ENCODE data around the gene SV2B.

Gene SV2B

DNA sequence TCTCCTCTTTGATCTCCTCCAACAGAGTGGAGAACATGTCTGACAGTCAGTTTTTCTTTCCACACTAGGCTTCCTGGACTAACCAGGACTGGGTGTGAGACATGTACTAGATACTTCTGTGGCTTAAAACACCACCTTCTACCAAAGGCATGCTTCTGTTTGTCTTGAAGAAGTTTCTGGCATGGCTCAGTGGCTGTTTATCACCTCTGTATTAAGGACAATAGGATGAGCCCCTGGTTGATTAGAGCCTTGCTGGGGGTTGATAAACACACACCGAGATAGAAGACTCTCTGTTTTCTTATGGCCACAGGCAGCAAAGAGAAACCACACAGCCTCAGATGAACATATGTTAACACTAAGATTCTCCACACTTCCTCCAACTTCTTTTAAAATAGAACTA is 40.5 kb downstream of the SV2B start:
- DNase-seq: no peak

DNA sequence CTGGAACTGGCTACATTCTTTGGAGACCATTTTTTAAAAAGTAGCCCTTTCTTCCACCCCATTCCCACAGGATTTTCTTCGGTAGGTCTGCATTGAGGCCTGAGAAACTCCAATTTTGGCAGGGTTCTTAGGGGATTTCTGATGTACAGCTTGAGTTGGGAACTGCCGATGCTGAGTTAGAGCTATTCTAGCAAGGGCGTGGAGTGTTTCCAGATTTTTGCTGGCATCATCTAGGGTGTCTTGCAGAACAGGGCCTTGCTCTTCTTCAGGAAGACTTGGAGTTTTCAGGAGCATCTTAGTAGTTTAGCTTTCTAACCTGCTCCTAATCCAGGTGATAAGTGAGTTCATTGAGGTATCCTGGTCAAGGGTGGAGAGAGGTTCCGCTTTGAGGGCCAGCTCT is 41.0 kb downstream of the SV2B start:
- DNase-seq: no peak

- DNase-seq: no peak
Measured at GRCh38 chr15:91142106-91142744, 42.2 kb downstream of the SV2B start.

DNA sequence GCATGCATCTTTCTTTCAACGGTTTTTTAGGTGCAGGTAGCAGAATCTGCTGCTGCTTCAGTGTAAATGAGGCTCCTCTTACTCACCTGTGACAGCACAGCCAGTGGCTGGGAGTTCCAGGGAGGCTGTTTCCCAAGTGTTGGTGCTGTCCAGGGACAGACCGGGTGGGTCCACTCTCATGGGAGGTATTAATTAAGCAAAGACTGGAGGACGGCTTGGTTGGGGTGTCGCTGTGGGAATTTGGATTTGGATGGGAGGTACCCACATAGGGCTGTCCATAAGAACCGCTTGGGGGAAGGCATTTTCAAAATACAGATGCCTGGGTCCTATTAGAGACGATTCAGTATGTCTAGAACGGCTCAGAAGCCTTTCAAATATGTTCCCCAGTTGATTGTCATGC is 42.9 kb downstream of the SV2B start:
- DNase-seq: no peak

GRCh38 chr15:91146728-91147127 is 46.7 kb downstream of the SV2B start:
- no peak for DNase-seq

GRCh38 chr15:91148243-91148642 is 48.2 kb downstream of the SV2B start:
- no peak for DNase-seq

DNA sequence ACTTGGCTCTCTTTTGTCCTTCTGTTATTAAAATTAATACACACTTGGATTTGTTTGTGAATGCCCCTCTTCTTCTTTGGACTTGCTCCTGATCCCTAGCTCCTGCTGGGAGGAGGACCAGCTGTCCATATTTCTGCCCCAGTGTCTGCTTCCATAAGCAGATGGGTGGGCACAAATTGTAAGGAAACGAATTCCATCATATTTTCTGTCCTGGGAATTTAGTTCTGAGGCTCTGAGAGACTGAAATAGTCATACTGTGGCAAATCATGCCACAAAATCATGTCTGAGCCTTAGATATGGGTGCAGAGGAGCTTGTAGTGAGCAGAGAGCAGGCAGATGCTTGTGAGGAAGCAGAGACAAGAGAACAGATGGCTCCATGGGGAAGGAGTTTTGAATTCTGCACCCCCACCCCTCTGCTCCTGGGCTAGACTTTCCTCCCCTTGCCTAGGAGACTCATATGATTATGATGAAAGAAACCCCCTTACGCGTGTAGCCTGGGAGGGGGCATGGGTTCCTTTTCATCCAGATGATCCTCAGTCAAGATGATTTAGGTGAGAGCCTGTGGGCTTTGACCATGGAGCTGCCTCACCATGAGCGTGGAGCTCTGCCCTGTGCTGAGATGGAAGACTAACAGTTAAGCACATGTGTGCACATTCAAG is 50.6 kb downstream of the SV2B start:
- no peak for DNase-seq

DNA sequence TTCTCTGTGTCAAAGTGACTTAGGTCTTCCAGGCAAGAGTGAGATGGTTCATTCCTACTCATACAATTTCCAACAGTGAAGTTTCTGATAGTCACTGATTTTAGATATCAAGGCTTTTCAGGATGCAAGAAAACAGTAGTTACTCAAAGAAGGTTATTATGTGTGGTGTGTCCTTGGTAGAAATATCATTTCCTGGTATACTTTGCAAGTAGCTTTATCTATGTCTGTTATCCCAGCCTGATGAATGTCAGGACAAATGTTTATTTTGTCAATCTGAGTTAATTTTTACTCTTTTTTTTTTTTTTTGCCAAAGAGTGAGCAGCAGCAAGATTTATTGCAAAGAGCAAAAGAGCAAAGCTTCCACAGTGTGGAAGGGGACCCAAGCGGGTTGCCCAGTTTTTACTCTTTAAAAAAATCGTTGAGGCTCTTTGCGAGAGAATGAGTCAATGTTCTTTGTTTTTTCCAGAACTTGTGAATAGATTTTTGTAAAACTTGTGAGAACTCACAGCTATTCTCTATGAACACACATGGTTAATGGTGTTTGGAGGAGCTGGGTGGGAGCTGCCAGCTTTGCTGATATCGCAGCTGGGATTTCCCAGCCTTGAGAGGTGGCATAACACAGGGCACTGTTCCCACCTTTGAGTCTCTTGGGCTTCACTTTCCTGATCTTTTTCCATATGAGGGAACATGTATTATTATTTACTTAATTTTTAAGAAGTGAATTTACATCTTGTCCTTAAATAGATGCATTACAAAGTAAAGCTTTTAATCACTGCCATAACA is 51.9 kb downstream of the SV2B start:
- no peak for DNase-seq

DNA sequence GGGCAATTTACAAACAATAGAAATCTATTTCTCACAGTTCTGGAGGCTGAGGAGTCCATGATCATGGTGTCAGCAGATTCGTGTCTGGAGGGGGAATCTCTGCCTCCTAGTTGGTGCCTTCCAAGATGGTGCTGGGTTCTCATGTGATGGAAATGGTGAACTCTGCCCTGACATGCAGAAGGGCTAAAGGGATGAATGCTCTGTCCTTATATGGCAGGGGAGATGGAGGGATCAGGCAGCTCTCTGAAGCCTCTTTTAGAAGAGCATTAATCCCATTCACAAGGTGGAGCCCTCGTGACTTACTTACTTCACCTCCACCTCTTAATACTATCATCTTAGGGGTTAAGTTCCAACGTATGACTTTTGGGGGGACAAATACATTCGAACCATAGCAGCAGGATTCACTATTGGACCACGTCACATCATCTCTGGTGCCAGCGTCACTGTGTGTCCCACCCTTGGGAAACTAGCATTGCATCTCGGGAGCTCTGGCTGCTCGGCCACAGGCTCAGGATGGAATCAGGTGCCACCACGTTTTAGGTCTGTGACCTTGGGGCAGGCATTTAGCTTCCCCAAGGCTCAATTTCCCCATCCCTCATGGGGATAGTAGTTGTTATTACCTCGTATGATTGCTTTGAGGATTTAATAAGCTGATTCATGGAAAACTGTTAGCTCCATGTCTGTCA is 53.0 kb downstream of the SV2B start:
- DNase-seq: no peak

DNA sequence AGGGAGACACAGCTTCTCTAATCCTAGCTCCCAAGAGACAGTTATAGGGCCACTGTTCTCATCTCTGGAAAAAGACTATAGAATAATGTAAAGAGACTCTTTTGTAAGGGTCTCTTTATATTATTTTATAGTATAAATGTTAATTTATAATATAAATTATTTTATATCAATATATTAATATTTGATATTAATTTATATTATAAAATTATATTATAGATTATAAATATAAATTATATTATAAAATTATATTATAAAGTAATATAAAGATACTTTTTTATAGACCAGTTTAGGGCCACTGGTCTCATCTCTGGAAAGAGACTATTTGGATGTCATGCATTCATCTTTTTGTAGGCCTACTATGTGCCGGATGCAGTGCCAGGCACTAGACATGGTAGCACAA is 53.9 kb downstream of the SV2B start:
- DNase-seq: no peak

- no peak for DNase-seq
Measured at GRCh38 chr15:91156175-91156726, 56.2 kb downstream of the SV2B start.

DNA sequence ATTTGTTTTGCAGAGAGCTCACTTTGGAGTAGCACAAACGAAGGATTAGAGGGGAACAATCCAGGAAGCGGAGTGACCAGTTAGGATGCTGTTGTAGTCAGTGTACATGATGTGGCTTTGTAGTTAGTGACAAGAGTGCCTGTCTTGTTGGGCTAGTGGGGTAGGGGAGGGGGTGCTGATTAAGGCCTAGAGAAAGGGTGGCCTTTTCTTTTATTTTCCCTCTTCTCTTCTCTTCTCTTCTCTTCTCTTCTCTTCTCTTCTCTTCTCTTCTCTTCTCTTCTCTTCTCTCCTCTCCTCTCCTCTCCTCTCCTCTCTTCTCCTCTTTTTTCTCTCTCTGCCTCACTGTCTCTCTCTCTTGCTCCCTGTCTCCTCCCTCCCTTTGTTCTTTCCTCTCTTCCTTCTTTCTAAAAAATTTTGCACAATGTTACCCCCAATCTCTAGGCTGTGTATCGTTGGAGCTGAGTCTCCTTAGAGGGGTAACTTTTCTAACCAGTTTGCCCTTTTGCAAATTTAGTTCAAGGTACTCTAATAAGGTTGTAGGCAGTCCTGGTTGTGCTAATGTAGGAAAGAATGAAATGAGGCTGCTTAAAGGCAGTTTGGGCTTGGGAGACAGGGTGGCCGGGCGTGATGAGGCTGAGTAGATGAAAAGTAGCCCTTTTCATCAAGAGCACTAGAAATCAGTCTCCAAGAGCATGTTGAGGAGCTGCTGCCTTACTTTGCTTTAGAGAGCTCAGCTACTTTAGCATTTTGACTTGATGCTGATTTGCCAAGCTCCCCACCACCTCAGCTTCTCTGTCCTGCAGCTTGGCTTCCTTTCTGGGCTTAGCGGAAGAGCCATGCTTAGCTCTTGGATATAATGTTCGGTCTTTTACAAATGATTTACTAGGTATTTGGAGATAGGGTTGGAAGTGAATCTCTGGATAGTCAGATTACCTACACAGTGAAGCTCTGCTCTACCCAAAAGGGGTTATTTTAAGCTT is 58.6 kb downstream of the SV2B start:
- no peak for DNase-seq

GRCh38 chr15:91165850-91166249 is 65.8 kb downstream of the SV2B start:
- DNase-seq: no peak

DNA sequence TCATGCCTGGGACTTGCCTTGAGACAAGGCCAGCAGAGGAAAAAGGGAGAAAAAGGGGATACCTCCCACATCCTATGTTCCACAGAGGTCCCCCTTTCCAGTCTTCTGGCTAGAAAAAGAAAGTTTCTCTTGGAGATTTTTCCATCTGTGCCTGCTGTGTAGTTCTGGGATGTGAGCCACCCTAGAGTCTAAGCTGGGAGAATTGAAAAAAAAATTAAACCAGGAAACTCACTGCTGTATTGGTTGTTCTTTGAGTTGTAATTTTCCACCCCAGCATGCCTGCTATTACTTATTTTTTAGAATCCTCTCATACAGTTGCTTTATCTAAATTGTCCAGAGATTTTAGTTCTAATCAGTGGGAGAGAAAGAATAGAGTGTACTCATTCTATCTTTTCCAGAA is 68.4 kb downstream of the SV2B start:
- no peak for DNase-seq

- DNase-seq: no peak
Measured at GRCh38 chr15:91171334-91171733, 71.3 kb downstream of the SV2B start.

- DNase-seq: no peak
Measured at GRCh38 chr15:91182101-91182500, 82.0 kb downstream of the SV2B start.

GRCh38 chr15:91183596-91183995 is 83.5 kb downstream of the SV2B start:
- no peak for DNase-seq

GRCh38 chr15:91184441-91184840 is 84.4 kb downstream of the SV2B start:
- no peak for DNase-seq

DNA sequence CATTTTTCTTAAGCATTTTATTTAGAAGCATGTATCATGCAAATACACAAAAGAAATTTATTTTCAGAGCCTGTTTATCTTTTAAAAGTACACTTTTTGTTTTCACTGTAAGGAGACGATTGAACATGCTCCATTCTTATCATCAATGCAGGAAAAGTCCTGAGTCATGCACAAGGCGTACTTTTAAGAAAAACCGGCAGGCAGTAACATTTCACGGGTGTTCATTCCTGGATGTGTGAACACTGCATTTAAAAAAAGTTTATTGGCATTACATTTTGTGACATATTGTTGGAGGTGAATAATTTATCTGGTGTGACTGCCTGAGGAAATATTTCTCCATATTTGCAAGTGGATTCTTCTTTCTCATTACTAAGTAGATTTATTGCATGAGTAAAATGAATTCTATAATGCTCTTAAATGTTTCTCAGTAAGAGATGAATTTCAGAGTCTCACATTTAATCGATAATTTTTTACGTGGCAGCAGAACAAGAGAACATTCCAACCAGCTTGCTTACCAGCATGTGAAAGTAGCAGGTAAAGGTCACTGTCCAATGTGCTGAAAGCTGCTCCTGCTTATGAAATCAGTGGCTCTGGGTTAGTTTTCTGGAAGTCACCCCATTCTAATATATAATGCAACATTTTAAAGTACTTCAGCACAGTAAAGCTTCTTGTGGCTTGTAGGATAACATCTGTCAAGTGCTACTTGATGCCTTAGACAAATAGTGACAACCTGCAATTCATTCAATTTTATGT is 87.0 kb downstream of the SV2B start:
- DNase-seq: no peak

DNA sequence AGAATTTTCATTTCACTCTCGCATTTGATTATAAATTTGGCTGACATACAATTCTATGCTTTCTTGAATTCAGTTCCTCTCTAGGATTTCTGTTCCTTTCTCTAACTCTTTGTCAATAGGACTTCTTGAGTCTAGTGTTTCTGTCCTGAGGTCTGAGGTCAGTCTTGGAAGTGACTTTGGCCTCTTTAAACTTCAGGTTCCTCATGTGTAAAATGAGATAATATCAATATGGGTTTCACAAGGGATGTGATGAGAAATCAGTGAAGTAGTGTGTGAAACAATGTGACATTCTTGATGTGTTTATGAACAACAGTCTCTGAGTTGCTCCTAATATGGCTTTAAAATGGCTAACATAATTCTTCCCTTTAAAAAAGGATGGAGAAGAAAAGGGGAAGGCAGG is 92.2 kb downstream of the SV2B start:
- no peak for DNase-seq
